HG03520 (cell line): ENCODE results near the gene TXLNB.

ENCODE experiments used
- ATAC-seq: cut with Tn5 transposase; IDR thresholded peaks from one replicate; pipeline ENCODE4 v1.9.1; 2021; ENCODE audit warnings: mild to moderate bottlenecking, moderate library complexity; ENCODE audit not compliant: unreplicated experiment

TXLNB gene

GRCh38 chr6:139275279-139276055, 16.3 kb downstream of the TXLNB start:
- no peak for ATAC-seq

GRCh38 chr6:139271056-139271455, 20.7 kb downstream of the TXLNB start:
- peak; percentile 73 for ATAC-seq

- no peak for ATAC-seq
Measured at GRCh38 chr6:139270249-139270648, 21.5 kb downstream of the TXLNB start.

GRCh38 chr6:139265512-139266190, 26.1 kb downstream of the TXLNB start:
- ATAC-seq = no peak

GRCh38 chr6:139262519-139263300, 29.1 kb downstream of the TXLNB start:
- peak; percentile 96 for ATAC-seq

- no peak for ATAC-seq
Measured at GRCh38 chr6:139257821-139258398, 33.9 kb downstream of the TXLNB start.

GRCh38 chr6:139257291-139257690, 34.5 kb downstream of the TXLNB start:
- ATAC-seq = no peak

- ATAC-seq = no peak
Measured at GRCh38 chr6:139256087-139256486, 35.7 kb downstream of the TXLNB start.

GRCh38 chr6:139254196-139254595, 37.6 kb downstream of the TXLNB start:
- ATAC-seq = no peak

GRCh38 chr6:139253656-139254055, 38.1 kb downstream of the TXLNB start:
- ATAC-seq = no peak

GRCh38 chr6:139251691-139252390, 40.0 kb downstream of the TXLNB start:
- no peak for ATAC-seq

GRCh38 chr6:139251045-139251690, 40.6 kb downstream of the TXLNB start:
- peak; percentile 23 for ATAC-seq

GRCh38 chr6:139250296-139251044, 41.3 kb downstream of the TXLNB start:
- peak; percentile 96 for ATAC-seq

- no peak for ATAC-seq
Measured at GRCh38 chr6:139249395-139249794, 42.4 kb downstream of the TXLNB start.

- no peak for ATAC-seq
Measured at GRCh38 chr6:139248911-139249310, 42.9 kb downstream of the TXLNB start.

GRCh38 chr6:139247618-139248017, 44.2 kb downstream of the TXLNB start:
- no peak for ATAC-seq

GRCh38 chr6:139243536-139243935, 48.3 kb downstream of the TXLNB start:
- no peak for ATAC-seq

GRCh38 chr6:139242457-139243240, 49.1 kb downstream of the TXLNB start:
- ATAC-seq = no peak
